HepG2 (cell line): ENCODE measurements around the gene IPP. TPM values are rescaled to one million over a fixed set of nuclear protein-coding genes. Genes with fewer than 3 reads are reported as not detected.
A peak's percentile ranks its signal among the peaks of the same experiment; 100 is the strongest.

Source experiments
- CAMTA2 ChIP-seq: sonication (generic); formaldehyde crosslinking; IDR thresholded peaks from 2 replicates; pipeline ENCODE4 v1.4.0; 2020; ENCODE audit warnings: mild to moderate bottlenecking, missing genetic modification reagents, borderline replicate concordance
- HCFC1 ChIP-seq: fragments of 150-350 bp; IDR thresholded peaks from 2 replicates; pipeline ENCODE4 v1.6.1; 2014; ENCODE audit warnings: low read depth, low read length
- HNRNPL ChIP-seq: fragments of 200-400 bp; formaldehyde crosslinking; IDR thresholded peaks from 2 replicates; pipeline ENCODE4 v1.6.1; 2017; ENCODE audit warnings: mild to moderate bottlenecking, low read depth, low read length
- KMT2B ChIP-seq: IDR thresholded peaks from 2 replicates; pipeline ENCODE4 v1.6.1; 2016; ENCODE audit warnings: missing genetic modification reagents, missing compliant biosample characterization
- LCORL ChIP-seq, 2 experiments: fragments of 450-650 bp in 1 of 2; sonication (generic) in 1 of 2; formaldehyde crosslinking in 1 of 2; IDR thresholded peaks; 2 replicates each; pipeline versions ENCODE4 v1.5.0 to v1.6.1; 2017 to 2020; ENCODE audit warnings: antibody characterized with exemption in 1 of 2, missing genetic modification reagents in 1 of 2
- MED8 ChIP-seq: sonication (generic); formaldehyde crosslinking; IDR thresholded peaks from 2 replicates; pipeline ENCODE4 v1.8.1; 2023; ENCODE audit warnings: mild to moderate bottlenecking, missing genetic modification reagents; ENCODE audit not compliant: insufficient replicate concordance
- RBM22 ChIP-seq: fragments of 200-400 bp; formaldehyde crosslinking; optimal IDR thresholded peaks from 2 replicates; pipeline ENCODE3; 2017; ENCODE audit warnings: mild to moderate bottlenecking, low read length, moderate library complexity
- SRF ChIP-seq: IDR thresholded peaks from 2 replicates; pipeline ENCODE4 v1.6.1; 2011; ENCODE audit warnings: mild to moderate bottlenecking, low read depth, low read length, moderate library complexity
- TBX2 ChIP-seq: sonication (generic); formaldehyde crosslinking; IDR thresholded peaks from 2 replicates; pipeline ENCODE4 v1.5.0; 2020; ENCODE audit warnings: missing genetic modification reagents, mild to moderate bottlenecking, borderline replicate concordance
- ZNF138 ChIP-seq: sonication (generic); formaldehyde crosslinking; IDR thresholded peaks from 2 replicates; pipeline ENCODE4 v1.5.0; 2020; ENCODE audit warnings: mild to moderate bottlenecking, low read depth, missing genetic modification reagents
- ZNF235 ChIP-seq: sonication (generic); formaldehyde crosslinking; IDR thresholded peaks from 2 replicates; pipeline ENCODE4 v1.8.1; 2023; ENCODE audit warnings: mild to moderate bottlenecking, missing genetic modification reagents, borderline replicate concordance
- ZNF484 ChIP-seq: sonication (generic); formaldehyde crosslinking; IDR thresholded peaks from 2 replicates; pipeline ENCODE4 v1.5.1; 2020; ENCODE audit warnings: mild to moderate bottlenecking, low read depth, missing genetic modification reagents, borderline replicate concordance
- ZNF501 ChIP-seq: sonication (generic); formaldehyde crosslinking; IDR thresholded peaks from 2 replicates; pipeline ENCODE4 v1.5.1; 2020; ENCODE audit warnings: mild to moderate bottlenecking, moderate library complexity, missing genetic modification reagents
- ZNF563 ChIP-seq: sonication (generic); formaldehyde crosslinking; IDR thresholded peaks from 2 replicates; pipeline ENCODE4 v1.8.0; 2022; ENCODE audit warnings: mild to moderate bottlenecking, moderate library complexity, missing genetic modification reagents
- ZNF615 ChIP-seq: sonication (generic); formaldehyde crosslinking; IDR thresholded peaks from 2 replicates; pipeline ENCODE4 v1.5.0; 2020; ENCODE audit warnings: mild to moderate bottlenecking, missing genetic modification reagents, borderline replicate concordance
- polyA plus RNA-seq, 8 experiments: library from polyadenylated mRNA; depleted of rRNA in 3 of 8; stranded (reverse) in 7 of 8; unstranded in 1 of 8; fragments of >200 nt; fragmentation: Illumina TruSeq in 4 of 8; extraction: Trizol in 4 of 8; gene quantifications; 2 replicates each; pipeline versions ENCODE4 v1.2.1 to v1.2.3, GENCODE V29; 2011 to 2016; ENCODE audit warnings: low read depth in 4 of 8, missing spikeins in 1 of 8, mixed read lengths in 1 of 8; ENCODE audit not compliant: insufficient read depth in 1 of 8
- total RNA-seq, 5 experiments: library from RNA; depleted of rRNA; stranded (reverse); fragments of >200 nt; fragmentation: Illumina TruSeq; extraction: Trizol; gene quantifications; 2 replicates each; pipeline ENCODE4 v1.2.3, GENCODE V29; 2016; ENCODE audit warnings: low read depth in 1 of 5
- TF ChIP-seq, protein P1 (sequence below): IDR thresholded peaks from 2 replicates; pipeline ENCODE4 v1.6.1; 2016; ENCODE audit warnings: low read depth, control low read depth
- TF ChIP-seq, protein P2 (sequence below): IDR thresholded peaks from 2 replicates; pipeline ENCODE4 v1.6.1; 2016; ENCODE audit warnings: mild to moderate bottlenecking, missing biosample characterization, missing genetic modification reagents
- TF ChIP-seq, protein P3 (sequence below): sonication (generic); formaldehyde crosslinking; IDR thresholded peaks from 2 replicates; pipeline ENCODE4 v1.4.0; 2020; ENCODE audit warnings: mild to moderate bottlenecking, missing genetic modification reagents, borderline replicate concordance
- TF ChIP-seq, protein P4 (sequence below): sonication (generic); formaldehyde crosslinking; IDR thresholded peaks from 2 replicates; pipeline ENCODE4 v1.4.0; 2020; ENCODE audit warnings: missing genetic modification reagents, mild to moderate bottlenecking, borderline replicate concordance

Gene IPP
- total and polyA plus RNA-seq, 2 of the 13 experiments (the other 11 are each of a cell fraction or from before 2014, with no cell fraction given): 3.0 to 9.7 TPM

DNA sequence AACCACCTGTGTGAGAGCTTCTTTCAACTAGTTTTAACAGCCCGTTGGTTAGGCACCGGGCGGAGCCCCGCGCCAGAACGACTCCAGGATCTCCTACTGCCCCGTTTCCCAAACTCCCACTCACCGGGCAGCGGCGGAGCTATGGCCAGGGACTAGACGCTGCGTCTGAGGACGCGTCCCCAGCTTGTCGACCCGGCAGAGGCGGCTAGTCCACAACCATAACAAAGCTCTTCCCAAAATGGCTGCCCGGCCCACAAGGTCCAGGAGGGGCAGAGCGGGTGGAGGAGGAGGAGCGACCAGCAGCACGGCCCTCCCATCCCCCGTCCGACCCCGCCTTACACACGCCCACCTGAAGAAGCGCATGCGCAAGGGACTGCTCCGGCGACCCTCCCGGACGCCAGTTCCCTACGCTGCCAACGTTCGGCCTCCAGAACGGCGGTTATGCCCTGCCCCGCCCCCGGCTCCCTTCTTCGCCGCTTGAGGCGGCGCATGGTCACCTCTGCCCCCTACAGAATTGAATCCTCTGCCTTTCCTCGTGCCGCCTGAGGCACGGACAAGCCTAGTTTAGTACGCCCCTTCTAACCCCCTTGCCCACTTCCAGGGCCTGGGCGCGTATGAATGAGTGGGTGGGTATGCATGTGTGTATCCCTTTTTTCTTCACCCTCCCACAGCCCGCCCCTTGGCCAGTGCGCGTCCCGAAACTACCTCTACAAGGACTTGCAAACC lies 64.0 kb downstream of the IPP start, which contains the start of gene GPBP1L1 (continued):
- TF ChIP-seq MED8 (CRISPR knock-in tag) (peak; percentile 38), ZNF615 (CRISPR knock-in tag) (peak; percentile 56; the same call in 1 of the 2 replicates), HCFC1 (no peak), ZNF484 (peak; percentile 24; the same call in 1 of the 2 replicates), SRF (no peak), ZNF501 (CRISPR knock-in tag) (peak; percentile 66), RBM22 (peak; percentile 71), HNRNPL (peak; percentile 45; the same call in 1 of the 2 replicates), KMT2B (CRISPR knock-in tag) (peak; percentile 15; the same call in 1 of the 2 replicates), CAMTA2 (CRISPR knock-in tag) (0 out of 2 replicates have a peak, but pooled peaks have one; percentile 72), ZNF563 (CRISPR knock-in tag) (0 out of 2 replicates have a peak, but pooled peaks have one; percentile 27), ZNF138 (CRISPR knock-in tag) (0 out of 2 replicates have a peak, but pooled peaks have one; percentile 25), TBX2 (peak; percentile 50; the same call in 1 of the 2 replicates), ZNF235 (CRISPR knock-in tag) (no peak), LCORL (IDR thresholded peaks at IDR 0.05) (no peak), LCORL (CRISPR knock-in tag; IDR thresholded peaks at IDR 0.05) (peak; percentile 53; the same call in 1 of the 2 replicates)
- TF ChIP-seq, protein P1, sequence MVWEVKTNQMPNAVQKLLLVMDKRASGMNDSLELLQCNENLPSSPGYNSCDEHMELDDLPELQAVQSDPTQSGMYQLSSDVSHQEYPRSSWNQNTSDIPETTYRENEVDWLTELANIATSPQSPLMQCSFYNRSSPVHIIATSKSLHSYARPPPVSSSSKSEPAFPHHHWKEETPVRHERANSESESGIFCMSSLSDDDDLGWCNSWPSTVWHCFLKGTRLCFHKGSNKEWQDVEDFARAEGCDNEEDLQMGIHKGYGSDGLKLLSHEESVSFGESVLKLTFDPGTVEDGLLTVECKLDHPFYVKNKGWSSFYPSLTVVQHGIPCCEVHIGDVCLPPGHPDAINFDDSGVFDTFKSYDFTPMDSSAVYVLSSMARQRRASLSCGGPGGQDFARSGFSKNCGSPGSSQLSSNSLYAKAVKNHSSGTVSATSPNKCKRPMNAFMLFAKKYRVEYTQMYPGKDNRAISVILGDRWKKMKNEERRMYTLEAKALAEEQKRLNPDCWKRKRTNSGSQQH (CRISPR knock-in tag): peak; percentile 8; the same call in 1 of the 2 replicates
- TF ChIP-seq, protein P2, sequence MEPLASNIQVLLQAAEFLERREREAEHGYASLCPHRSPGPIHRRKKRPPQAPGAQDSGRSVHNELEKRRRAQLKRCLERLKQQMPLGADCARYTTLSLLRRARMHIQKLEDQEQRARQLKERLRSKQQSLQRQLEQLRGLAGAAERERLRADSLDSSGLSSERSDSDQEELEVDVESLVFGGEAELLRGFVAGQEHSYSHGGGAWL (CRISPR knock-in tag): 0 out of 2 replicates have a peak, but pooled peaks have one; percentile 16
- TF ChIP-seq, protein P3, sequence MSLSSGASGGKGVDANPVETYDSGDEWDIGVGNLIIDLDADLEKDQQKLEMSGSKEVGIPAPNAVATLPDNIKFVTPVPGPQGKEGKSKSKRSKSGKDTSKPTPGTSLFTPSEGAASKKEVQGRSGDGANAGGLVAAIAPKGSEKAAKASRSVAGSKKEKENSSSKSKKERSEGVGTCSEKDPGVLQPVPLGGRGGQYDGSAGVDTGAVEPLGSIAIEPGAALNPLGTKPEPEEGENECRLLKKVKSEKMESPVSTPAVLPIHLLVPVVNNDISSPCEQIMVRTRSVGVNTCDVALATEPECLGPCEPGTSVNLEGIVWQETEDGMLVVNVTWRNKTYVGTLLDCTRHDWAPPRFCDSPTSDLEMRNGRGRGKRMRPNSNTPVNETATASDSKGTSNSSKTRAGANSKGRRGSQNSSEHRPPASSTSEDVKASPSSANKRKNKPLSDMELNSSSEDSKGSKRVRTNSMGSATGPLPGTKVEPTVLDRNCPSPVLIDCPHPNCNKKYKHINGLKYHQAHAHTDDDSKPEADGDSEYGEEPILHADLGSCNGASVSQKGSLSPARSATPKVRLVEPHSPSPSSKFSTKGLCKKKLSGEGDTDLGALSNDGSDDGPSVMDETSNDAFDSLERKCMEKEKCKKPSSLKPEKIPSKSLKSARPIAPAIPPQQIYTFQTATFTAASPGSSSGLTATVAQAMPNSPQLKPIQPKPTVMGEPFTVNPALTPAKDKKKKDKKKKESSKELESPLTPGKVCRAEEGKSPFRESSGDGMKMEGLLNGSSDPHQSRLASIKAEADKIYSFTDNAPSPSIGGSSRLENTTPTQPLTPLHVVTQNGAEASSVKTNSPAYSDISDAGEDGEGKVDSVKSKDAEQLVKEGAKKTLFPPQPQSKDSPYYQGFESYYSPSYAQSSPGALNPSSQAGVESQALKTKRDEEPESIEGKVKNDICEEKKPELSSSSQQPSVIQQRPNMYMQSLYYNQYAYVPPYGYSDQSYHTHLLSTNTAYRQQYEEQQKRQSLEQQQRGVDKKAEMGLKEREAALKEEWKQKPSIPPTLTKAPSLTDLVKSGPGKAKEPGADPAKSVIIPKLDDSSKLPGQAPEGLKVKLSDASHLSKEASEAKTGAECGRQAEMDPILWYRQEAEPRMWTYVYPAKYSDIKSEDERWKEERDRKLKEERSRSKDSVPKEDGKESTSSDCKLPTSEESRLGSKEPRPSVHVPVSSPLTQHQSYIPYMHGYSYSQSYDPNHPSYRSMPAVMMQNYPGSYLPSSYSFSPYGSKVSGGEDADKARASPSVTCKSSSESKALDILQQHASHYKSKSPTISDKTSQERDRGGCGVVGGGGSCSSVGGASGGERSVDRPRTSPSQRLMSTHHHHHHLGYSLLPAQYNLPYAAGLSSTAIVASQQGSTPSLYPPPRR (CRISPR knock-in tag): peak; percentile 24; the same call in 1 of the 2 replicates
- TF ChIP-seq, protein P4, sequence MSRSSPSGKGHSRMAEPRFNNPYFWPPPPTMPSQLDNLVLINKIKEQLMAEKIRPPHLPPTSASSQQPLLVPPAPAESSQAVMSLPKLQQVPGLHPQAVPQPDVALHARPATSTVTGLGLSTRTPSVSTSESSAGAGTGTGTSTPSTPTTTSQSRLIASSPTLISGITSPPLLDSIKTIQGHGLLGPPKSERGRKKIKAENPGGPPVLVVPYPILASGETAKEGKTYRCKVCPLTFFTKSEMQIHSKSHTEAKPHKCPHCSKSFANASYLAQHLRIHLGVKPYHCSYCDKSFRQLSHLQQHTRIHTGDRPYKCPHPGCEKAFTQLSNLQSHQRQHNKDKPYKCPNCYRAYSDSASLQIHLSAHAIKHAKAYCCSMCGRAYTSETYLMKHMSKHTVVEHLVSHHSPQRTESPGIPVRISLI (CRISPR knock-in tag): no peak
